SK-N-SH treated with all-trans-retinoic acid at 6 μM for 48 hours (cell line): ENCODE measurements around the gene SSC4D.
"Not testable (repeated sequence)": the region's sequence is repeated elsewhere in the genome, so short reads cannot be mapped to it uniquely, and the experiment has no call there.

Experiments
- ATAC-seq: fragments of 200-7000 bp; cut with Tn5 transposase; 3 replicates; pipeline ENCODE4 v1.9.1; 2020; ENCODE audit warnings: mild to moderate bottlenecking, moderate library complexity
- ARNTL ChIP-seq: fragments of 450-650 bp; formaldehyde crosslinking; IDR thresholded peaks from 2 replicates; pipeline ENCODE4 v1.5.0; 2020; ENCODE audit warnings: low read depth, mild to moderate bottlenecking, moderate library complexity, borderline replicate concordance
- CSDC2 ChIP-seq: fragments of 250-450 bp; sonication (Bioruptor Pico); IDR thresholded peaks from 2 replicates; pipeline ENCODE4 v1.5.0; 2020; ENCODE audit warnings: mild to moderate bottlenecking, moderate library complexity
- OSR1 ChIP-seq: fragments of 250-450 bp; sonication (Bioruptor Pico); IDR thresholded peaks from 2 replicates; pipeline ENCODE4 v1.8.0; 2022; ENCODE audit warnings: moderate library complexity, mild to moderate bottlenecking, inconsistent platforms
- PPARA ChIP-seq: fragments of 250-450 bp; sonication (Bioruptor Pico); IDR thresholded peaks from 2 replicates; pipeline ENCODE4 v1.5.0; 2020; ENCODE audit warnings: mild to moderate bottlenecking, borderline replicate concordance
- RARB ChIP-seq: fragments of 250-450 bp; sonication (Bioruptor Pico); IDR thresholded peaks from 2 replicates; pipeline ENCODE4 v1.8.0; 2021; ENCODE audit warnings: mild to moderate bottlenecking, moderate library complexity
- SNAI2 ChIP-seq: fragments of 250-450 bp; sonication (Bioruptor Pico); IDR thresholded peaks from 2 replicates; pipeline ENCODE4 v1.5.0; 2020; ENCODE audit warnings: mild to moderate bottlenecking, moderate library complexity
- TCF4 ChIP-seq: fragments of 250-450 bp; sonication (Bioruptor Pico); IDR thresholded peaks from 2 replicates; pipeline ENCODE4 v1.8.0; 2021; ENCODE audit warnings: mild to moderate bottlenecking, moderate library complexity, borderline replicate concordance
- TOX ChIP-seq: fragments of 250-450 bp; sonication (Bioruptor Pico); IDR thresholded peaks from 2 replicates; pipeline ENCODE4 v1.8.0; 2021; ENCODE audit warnings: mild to moderate bottlenecking, moderate library complexity, borderline replicate concordance
- ZC3H10 ChIP-seq: fragments of 250-450 bp; sonication (Bioruptor Pico); IDR thresholded peaks from 2 replicates; pipeline ENCODE4 v1.5.1; 2021; ENCODE audit warnings: mild to moderate bottlenecking, moderate library complexity
- ZFP3 ChIP-seq: fragments of 250-450 bp; sonication (Bioruptor Pico); IDR thresholded peaks from 2 replicates; pipeline ENCODE4 v1.5.0; 2020; ENCODE audit warnings: mild to moderate bottlenecking, moderate library complexity
- ZFP30 ChIP-seq: fragments of 450-650 bp; formaldehyde crosslinking; IDR thresholded peaks from 2 replicates; pipeline ENCODE4 v1.5.0; 2022; ENCODE audit warnings: mild to moderate bottlenecking, moderate library complexity
- ZNF565 ChIP-seq: fragments of 450-650 bp; formaldehyde crosslinking; conservative IDR thresholded peaks from 2 replicates; pipeline ENCODE4 v1.5.0; 2020; ENCODE audit warnings: low read depth, mild to moderate bottlenecking, moderate library complexity
- ZNF8 ChIP-seq: fragments of 450-650 bp; formaldehyde crosslinking; IDR thresholded peaks from 2 replicates; pipeline ENCODE4 v1.5.0; 2020; ENCODE audit warnings: mild to moderate bottlenecking, moderate library complexity
- TF ChIP-seq, protein P1 (sequence below): fragments of 250-450 bp; sonication (Bioruptor Pico); IDR thresholded peaks from 2 replicates; pipeline ENCODE4 v1.5.0; 2020; ENCODE audit warnings: mild to moderate bottlenecking, moderate library complexity
- TF ChIP-seq, protein P2 (sequence below): fragments of 250-450 bp; sonication (Bioruptor Pico); IDR thresholded peaks from 2 replicates; pipeline ENCODE4 v1.8.0; 2020; ENCODE audit warnings: mild to moderate bottlenecking, moderate library complexity, borderline replicate concordance
- TF ChIP-seq, protein P3 (sequence below): fragments of 250-450 bp; sonication (Bioruptor Pico); IDR thresholded peaks from 2 replicates; pipeline ENCODE4 v1.8.0; 2021; ENCODE audit warnings: low read depth, mild to moderate bottlenecking, moderate library complexity, borderline replicate concordance

The SSC4D gene

DNA sequence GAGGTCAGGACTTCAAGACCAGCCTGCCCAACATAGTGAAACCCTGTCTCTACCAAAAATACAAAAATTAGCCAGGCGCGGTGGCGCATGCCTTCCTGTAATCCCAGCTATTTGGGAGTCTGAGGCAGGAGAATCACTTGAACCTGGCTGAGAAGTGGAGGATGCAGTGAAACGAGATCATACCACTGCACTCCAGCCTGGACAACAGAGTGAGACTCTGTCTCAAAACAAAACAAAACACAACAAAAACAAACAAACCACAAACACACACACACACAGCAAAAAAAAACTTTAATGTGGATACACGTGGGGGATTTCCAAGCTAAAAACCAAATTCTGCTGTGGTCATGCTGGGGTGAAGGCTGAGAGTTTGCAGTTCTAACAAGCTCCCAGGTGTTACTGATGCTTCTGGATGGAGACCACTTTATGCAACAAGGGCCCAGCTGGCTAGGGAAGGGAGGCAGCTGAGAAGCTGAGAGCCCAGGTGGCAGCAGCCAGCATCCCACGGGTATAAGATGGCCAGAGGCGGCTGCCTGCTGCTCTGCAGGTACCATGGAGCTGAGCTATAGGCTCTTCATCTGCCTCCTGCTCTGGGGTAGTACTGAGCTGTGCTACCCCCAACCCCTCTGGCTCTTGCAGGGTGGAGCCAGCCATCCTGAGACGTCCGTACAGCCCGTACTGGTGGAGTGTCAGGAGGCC lies 15.1 kb upstream of the SSC4D start, which contains the start of gene ZP3:
ZP3 (plus strand) TSS at position 538 of the 699 bp plus-strand sequence; CDS start at position 553, 15 bp downstream.
- ATAC-seq: no peak
- TF ChIP-seq SNAI2 (CRISPR knock-in tag) (no peak), OSR1 (CRISPR knock-in tag) (no peak), TOX (CRISPR knock-in tag) (no peak), RARB (CRISPR knock-in tag) (no peak), ARNTL (no peak), ZNF565 (CRISPR knock-in tag) (no peak), PPARA (CRISPR knock-in tag) (no peak), ZC3H10 (CRISPR knock-in tag) (no peak), TCF4 (CRISPR knock-in tag) (no peak), CSDC2 (CRISPR knock-in tag) (no peak), ZNF8 (CRISPR knock-in tag) (no peak)
- TF ChIP-seq, protein P1, sequence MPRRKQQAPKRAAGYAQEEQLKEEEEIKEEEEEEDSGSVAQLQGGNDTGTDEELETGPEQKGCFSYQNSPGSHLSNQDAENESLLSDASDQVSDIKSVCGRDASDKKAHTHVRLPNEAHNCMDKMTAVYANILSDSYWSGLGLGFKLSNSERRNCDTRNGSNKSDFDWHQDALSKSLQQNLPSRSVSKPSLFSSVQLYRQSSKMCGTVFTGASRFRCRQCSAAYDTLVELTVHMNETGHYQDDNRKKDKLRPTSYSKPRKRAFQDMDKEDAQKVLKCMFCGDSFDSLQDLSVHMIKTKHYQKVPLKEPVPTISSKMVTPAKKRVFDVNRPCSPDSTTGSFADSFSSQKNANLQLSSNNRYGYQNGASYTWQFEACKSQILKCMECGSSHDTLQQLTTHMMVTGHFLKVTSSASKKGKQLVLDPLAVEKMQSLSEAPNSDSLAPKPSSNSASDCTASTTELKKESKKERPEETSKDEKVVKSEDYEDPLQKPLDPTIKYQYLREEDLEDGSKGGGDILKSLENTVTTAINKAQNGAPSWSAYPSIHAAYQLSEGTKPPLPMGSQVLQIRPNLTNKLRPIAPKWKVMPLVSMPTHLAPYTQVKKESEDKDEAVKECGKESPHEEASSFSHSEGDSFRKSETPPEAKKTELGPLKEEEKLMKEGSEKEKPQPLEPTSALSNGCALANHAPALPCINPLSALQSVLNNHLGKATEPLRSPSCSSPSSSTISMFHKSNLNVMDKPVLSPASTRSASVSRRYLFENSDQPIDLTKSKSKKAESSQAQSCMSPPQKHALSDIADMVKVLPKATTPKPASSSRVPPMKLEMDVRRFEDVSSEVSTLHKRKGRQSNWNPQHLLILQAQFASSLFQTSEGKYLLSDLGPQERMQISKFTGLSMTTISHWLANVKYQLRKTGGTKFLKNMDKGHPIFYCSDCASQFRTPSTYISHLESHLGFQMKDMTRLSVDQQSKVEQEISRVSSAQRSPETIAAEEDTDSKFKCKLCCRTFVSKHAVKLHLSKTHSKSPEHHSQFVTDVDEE (CRISPR knock-in tag): no peak
- TF ChIP-seq, protein P2, sequence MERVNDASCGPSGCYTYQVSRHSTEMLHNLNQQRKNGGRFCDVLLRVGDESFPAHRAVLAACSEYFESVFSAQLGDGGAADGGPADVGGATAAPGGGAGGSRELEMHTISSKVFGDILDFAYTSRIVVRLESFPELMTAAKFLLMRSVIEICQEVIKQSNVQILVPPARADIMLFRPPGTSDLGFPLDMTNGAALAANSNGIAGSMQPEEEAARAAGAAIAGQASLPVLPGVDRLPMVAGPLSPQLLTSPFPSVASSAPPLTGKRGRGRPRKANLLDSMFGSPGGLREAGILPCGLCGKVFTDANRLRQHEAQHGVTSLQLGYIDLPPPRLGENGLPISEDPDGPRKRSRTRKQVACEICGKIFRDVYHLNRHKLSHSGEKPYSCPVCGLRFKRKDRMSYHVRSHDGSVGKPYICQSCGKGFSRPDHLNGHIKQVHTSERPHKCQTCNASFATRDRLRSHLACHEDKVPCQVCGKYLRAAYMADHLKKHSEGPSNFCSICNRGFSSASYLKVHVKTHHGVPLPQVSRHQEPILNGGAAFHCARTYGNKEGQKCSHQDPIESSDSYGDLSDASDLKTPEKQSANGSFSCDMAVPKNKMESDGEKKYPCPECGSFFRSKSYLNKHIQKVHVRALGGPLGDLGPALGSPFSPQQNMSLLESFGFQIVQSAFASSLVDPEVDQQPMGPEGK: no peak
- TF ChIP-seq, all 23 proteins: peak for 0

DNA sequence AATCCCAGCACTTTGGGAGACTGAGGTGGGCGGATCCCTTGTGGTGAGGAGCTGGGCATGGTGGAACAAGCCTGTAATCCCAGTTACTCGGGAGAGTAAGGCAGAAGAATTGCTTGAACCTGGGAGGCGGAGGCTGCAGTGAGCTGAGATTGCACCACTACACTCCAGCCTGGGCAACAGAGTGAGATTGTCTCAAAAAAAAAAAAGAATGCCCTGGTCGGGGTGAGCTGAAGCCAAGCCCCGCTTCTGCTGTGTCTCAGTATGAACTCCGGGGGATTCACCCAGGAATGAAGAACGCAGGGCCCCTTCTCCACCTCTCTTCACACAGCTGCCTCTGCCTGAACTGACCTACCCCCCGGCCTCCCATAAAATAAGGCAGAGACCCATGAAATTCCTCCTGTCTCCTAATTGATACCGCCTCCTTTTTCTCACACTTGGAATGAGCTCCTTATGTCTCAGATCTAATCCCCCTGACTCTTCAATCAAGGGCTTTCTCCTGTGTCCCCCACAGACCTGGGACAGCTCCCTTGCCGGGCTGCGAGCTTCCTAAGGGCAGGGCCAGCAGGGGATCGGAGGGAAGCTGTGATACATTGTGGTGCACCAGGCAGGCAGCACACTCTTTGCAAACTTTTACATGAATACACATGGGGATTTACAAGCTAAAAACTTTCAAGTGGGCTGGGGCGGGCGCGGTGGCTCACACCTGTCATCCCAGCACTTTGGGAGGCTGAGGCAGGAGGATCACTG lies 14.3 kb upstream of the SSC4D start:
- ATAC-seq: no peak
- TF ChIP-seq TCF4 (CRISPR knock-in tag) (no peak), OSR1 (CRISPR knock-in tag) (no peak), TOX (CRISPR knock-in tag) (no peak), ZFP3 (CRISPR knock-in tag) (no peak), ZFP30 (CRISPR knock-in tag) (no peak)
- TF ChIP-seq, protein P3, sequence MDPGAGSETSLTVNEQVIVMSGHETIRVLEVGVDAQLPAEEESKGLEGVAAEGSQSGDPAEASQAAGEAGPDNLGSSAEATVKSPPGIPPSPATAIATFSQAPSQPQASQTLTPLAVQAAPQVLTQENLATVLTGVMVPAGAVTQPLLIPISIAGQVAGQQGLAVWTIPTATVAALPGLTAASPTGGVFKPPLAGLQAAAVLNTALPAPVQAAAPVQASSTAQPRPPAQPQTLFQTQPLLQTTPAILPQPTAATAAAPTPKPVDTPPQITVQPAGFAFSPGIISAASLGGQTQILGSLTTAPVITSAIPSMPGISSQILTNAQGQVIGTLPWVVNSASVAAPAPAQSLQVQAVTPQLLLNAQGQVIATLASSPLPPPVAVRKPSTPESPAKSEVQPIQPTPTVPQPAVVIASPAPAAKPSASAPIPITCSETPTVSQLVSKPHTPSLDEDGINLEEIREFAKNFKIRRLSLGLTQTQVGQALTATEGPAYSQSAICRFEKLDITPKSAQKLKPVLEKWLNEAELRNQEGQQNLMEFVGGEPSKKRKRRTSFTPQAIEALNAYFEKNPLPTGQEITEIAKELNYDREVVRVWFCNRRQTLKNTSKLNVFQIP (CRISPR knock-in tag): no peak
- TF ChIP-seq, protein P1 (CRISPR knock-in tag): no peak

DNA sequence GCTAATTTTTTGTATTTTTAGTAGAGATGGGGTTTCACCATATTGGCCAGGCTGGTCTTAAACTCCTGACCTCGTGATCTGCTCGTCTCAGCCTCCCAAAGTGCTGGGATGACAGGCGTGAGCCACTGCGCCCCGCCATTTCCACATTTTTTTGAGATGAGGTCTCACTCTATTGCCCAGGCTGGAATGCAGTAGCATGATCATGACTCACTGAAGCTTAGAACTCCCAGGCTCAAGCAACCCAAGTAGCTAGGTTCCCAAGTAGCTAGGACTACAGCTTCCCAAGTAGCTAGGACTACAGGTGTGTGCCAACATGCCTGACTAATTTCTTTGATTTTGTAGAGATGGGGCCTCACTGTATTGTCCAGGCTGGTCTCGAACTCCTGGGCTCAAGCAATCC lies 11.6 kb upstream of the SSC4D start:
- peak; percentile 93 for ATAC-seq

DNA sequence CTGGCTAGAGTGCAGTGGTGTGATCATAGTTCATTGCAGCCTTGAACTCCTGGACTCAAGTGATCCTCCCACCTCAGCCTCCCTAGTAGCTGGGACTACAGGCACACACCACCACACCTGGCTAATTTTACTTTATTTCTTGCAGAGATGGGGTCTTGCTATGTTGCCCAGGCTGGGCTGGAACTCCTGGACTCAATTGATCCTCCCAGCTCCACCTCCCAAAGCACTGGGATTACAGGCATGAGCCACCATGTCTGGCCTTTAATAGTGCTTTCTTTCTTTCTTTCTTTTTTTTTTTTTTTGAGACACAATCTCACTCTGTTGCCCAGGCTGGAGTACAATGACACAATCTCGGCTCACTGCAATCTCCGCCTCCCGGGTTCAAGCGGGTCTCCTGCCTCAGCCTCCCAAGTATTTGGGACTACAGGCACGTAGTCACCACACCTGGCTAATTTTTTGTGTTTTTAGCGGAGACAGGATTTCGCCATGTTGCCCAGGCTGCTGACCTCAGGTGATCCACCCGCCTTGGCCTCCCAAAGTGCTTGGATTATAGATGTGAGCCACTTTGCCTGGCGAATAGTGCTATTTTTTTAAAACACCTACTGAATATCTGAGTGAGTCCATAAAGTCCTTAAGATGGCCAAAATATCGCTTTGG lies 8.3 kb upstream of the SSC4D start:
- not testable (repeated sequence) for ATAC-seq
